ENCODE measurements around the gene SIRT5. TPM values are rescaled to one million over a fixed set of nuclear protein-coding genes. Genes with fewer than 3 reads are reported as not detected.

SIRT5 gene
- total RNA-seq, 2 donors from 2014 or later: 13.3 to 13.7 TPM

- no peak for TF ChIP-seq CTCF (IDR thresholded peaks at IDR 0.05)
- Histone ChIP-seq H3K9me3 (no peaks in the 10 kb centered on the region), H3K27ac (no peak overlapping the region), H3K4me3 (no peak overlapping the region), H3K27me3 (no peaks in the 10 kb centered on the region), H3K4me1 (no peaks in the 10 kb centered on the region), H3K36me3 (no peaks in the 10 kb centered on the region), H3K9ac (ENCODE audit: low read depth in 2 of 2, low read length in 2 of 2) (no peak overlapping the region)
- intact Hi-C loops (cut with DNase I): no loop called here
- no peak for DNase-seq
Measured at GRCh38 chr6:13566500-13566899, 7.9 kb upstream of the SIRT5 start.

GRCh38 chr6:13568970-13569369 is 5.4 kb upstream of the SIRT5 start:
- no peaks in the 10 kb centered on the region for H3K9me3 ChIP-seq
- H3K27ac ChIP-seq: no peak overlapping the region
- no peaks in the 10 kb centered on the region for H3K27me3 ChIP-seq
- DNase-seq: no peak
- intact Hi-C loops (cut with DNase I): no loop called here
- H3K36me3 ChIP-seq: no peaks in the 10 kb centered on the region
- no peak overlapping the region for H3K4me3 ChIP-seq
- no peak overlapping the region for H3K9ac ChIP-seq (ENCODE audit: low read depth in 2 of 2, low read length in 2 of 2)
- H3K4me1 ChIP-seq: no peaks in the 10 kb centered on the region
- no peak for TF ChIP-seq CTCF (IDR thresholded peaks at IDR 0.05)

- no peak overlapping the region for H3K9ac ChIP-seq (ENCODE audit: low read depth in 2 of 2, low read length in 2 of 2)
- no peaks in the 10 kb centered on the region for H3K9me3 ChIP-seq
- no peak for TF ChIP-seq CTCF (IDR thresholded peaks at IDR 0.05)
- intact Hi-C loops (cut with DNase I): no loop called here
- H3K36me3 ChIP-seq: no peaks in the 10 kb centered on the region
- no peaks in the 10 kb centered on the region for H3K27me3 ChIP-seq
- DNase-seq: no peak
- no peak overlapping the region for H3K4me3 ChIP-seq
- no peaks in the 10 kb centered on the region for H3K4me1 ChIP-seq
- H3K27ac ChIP-seq: no peak overlapping the region
Measured at GRCh38 chr6:13572240-13572639, 2.2 kb upstream of the SIRT5 start.

- H3K27ac ChIP-seq: no peak overlapping the region
- no peak for TF ChIP-seq CTCF (IDR thresholded peaks at IDR 0.05)
- no peaks in the 10 kb centered on the region for H3K4me1 ChIP-seq
- no peaks in the 10 kb centered on the region for H3K9me3 ChIP-seq
- H3K36me3 ChIP-seq: no peaks in the 10 kb centered on the region
- intact Hi-C loops (cut with DNase I): no loop called here
- no peak for DNase-seq
- H3K4me3 ChIP-seq: peak overlapping the region; percentile 89
- peak overlapping the region in 1 of 2 donors; percentile 69 for H3K9ac ChIP-seq (ENCODE audit: low read depth in 2 of 2, low read length in 2 of 2)
- no peaks in the 10 kb centered on the region for H3K27me3 ChIP-seq
Measured at GRCh38 chr6:13572951-13573654, 1.3 kb upstream of the SIRT5 start.

- peak overlapping the region; percentile 99 for H3K27ac ChIP-seq
- intact Hi-C loops (cut with DNase I): loop anchor here (2.0 kb wide), 1 partner anchor 237 kb away; no protein-coding TSS in a partner anchor
- no peak for TF ChIP-seq CTCF (IDR thresholded peaks at IDR 0.05)
- H3K9ac ChIP-seq (ENCODE audit: low read depth in 2 of 2, low read length in 2 of 2): peak overlapping the region; percentile 69 to 72
- H3K4me3 ChIP-seq: peak overlapping the region; percentile 89
- H3K36me3 ChIP-seq: no peaks in the 10 kb centered on the region
- H3K9me3 ChIP-seq: no peaks in the 10 kb centered on the region
- peak; percentile 49 for DNase-seq
- H3K27me3 ChIP-seq: no peaks in the 10 kb centered on the region
- no peaks in the 10 kb centered on the region for H3K4me1 ChIP-seq
Measured at GRCh38 chr6:13573669-13574110, 711 bp upstream of the SIRT5 start.
